Spleen (tissue), 11 donors: ENCODE measurements around the gene CPED1. TPM values are rescaled to one million over a fixed set of nuclear protein-coding genes. Genes with fewer than 3 reads are reported as not detected.

Experiments
- DNase-seq: peaks from one replicate; pipeline ENCODE4 v3.0.0-alpha.2; 2020
- H3K27ac ChIP-seq, 8 donors: fragments of 200-600 bp; sonication (generic) in 7 of 8; 1 replicate in 4 of 8; 2 replicates in 4 of 8; pipeline versions ENCODE4 v1.5.0 to v1.8.0; 2016 to 2021; ENCODE audit warnings: inconsistent platforms in 4 of 8, mild to moderate bottlenecking in 4 of 8, moderate library complexity in 1 of 8
- H3K27me3 ChIP-seq, 7 donors: fragments of 200-600 bp; sonication (generic) in 6 of 7; replicated peaks in 1 of 7; 1 replicate in 4 of 7; 2 replicates in 3 of 7; pipeline versions ENCODE4 v1.5.0 to v1.8.0; 2016 to 2021; ENCODE audit warnings: inconsistent platforms in 3 of 7, mild to moderate bottlenecking in 1 of 7
- H3K36me3 ChIP-seq, 6 donors: fragments of 200-600 bp; sonication (generic) in 5 of 6; 1 replicate in 4 of 6; 2 replicates in 2 of 6; pipeline versions ENCODE4 v1.5.0 to v1.8.0; 2016 to 2021; ENCODE audit warnings: inconsistent platforms in 2 of 6
- H3K4me1 ChIP-seq, 6 donors: fragments of 200-600 bp; sonication (generic) in 5 of 6; 1 replicate in 3 of 6; 2 replicates in 3 of 6; pipeline versions ENCODE4 v1.5.0 to v1.8.0; 2016 to 2021; ENCODE audit warnings: inconsistent platforms in 3 of 6
- H3K4me3 ChIP-seq, 8 donors: fragments of 200-600 bp; sonication (generic) in 7 of 8; 1 replicate in 4 of 8; 2 replicates in 4 of 8; pipeline versions ENCODE4 v1.5.0 to v1.8.0; 2016 to 2021; ENCODE audit warnings: inconsistent platforms in 4 of 8, mild to moderate bottlenecking in 4 of 8, moderate library complexity in 2 of 8
- H3K9me3 ChIP-seq, 8 donors: fragments of 200-600 bp; sonication (generic) in 7 of 8; 1 replicate in 4 of 8; 2 replicates in 4 of 8; pipeline versions ENCODE4 v1.5.0 to v1.8.0; 2016 to 2021; ENCODE audit warnings: inconsistent platforms in 4 of 8
- CTCF ChIP-seq, 11 experiments: fragments of 200-600 bp in 7 of 11; fragments of 450-650 bp in 4 of 11; sonication (generic) in 4 of 11; IDR thresholded peaks in 8 of 11; conservative IDR thresholded peaks in 3 of 11; 1 replicate in 7 of 11; 2 replicates in 4 of 11; pipeline versions ENCODE4 v1.4.0 to v1.8.0; 2016 to 2021; ENCODE audit warnings: antibody characterized with exemption in 11 of 11, inconsistent platforms in 4 of 11, mild to moderate bottlenecking in 1 of 11
- POLR2A ChIP-seq, 3 donors: fragments of 450-650 bp; IDR thresholded peaks; one replicate each; pipeline ENCODE4 v1.5.1; 2017; ENCODE audit warnings: antibody characterized with exemption in 3 of 3, mild to moderate bottlenecking in 1 of 3
- POLR2AphosphoS5 ChIP-seq, 3 donors: sonication (generic); formaldehyde crosslinking; IDR thresholded peaks; one replicate each; pipeline ENCODE4 v1.5.1; 2017; ENCODE audit warnings: antibody characterized with exemption in 3 of 3
- WGBS, 5 donors: extraction: QIAGEN DNeasy Blood & Tissue Kit in 3 of 5; methylation state at CpG; one replicate each; pipeline versions ENCODE4 v1.1.5 to v1.1.7; 2013 to 2018; 5-methylcytosine and 5-hydroxymethylcytosine counted together
- intact Hi-C: fragments of 100-400 bp; cut with DNase I; formaldehyde crosslinking; loops from one replicate; pipeline ENCODE4 v1.15.0; 2023; ENCODE audit warnings: low total_unique reads
- polyA plus RNA-seq, 3 donors: library from polyadenylated mRNA; stranded (reverse); fragments of 200-250 nt; gene quantifications; one replicate each; pipeline ENCODE4 v1.2.1, GENCODE V29; 2013
- total RNA-seq, 7 donors: library from RNA; depleted of rRNA in 3 of 7; stranded (reverse); fragments of >200 nt in 3 of 7; fragmentation: NEBNext Ultra II Directional in 4 of 7; extraction: Animal tissue kit (Norgen Biotek cat#: 25700) in 4 of 7; gene quantifications; one replicate each; pipeline versions ENCODE4 v1.1.0 to v1.2.1, GENCODE V29; 2016 to 2021
- donor health status: healthy with polysubstance abuse.
- donor health status: DM: no; HTN: no; CAD: no; lungs with moderate emphysema.
- donor health status: DM: no; HTN: no; CAD: no.
- donor health status: Bipolar disorder and iron deficiency.
- donor health status: healthy.
- donor health status: DM: no; HTN: no; CAD: no.
- donor health status: DM: yes; HTN: yes; CAD: no.

The CPED1 gene
- total and polyA plus RNA-seq, 10 donors, result 1.5 to 81.6 (median 38.6) TPM

- intact Hi-C loops, result no loop called here
Measured at GRCh38 chr7:121088870-121089269, 100.4 kb downstream of the CPED1 start.

GRCh38 chr7:121094829-121095228, 106.3 kb downstream of the CPED1 start:
- intact Hi-C loops, result no loop called here
- Histone ChIP-seq H3K27me3 (no peaks in the 10 kb centered on the region), H3K27ac (no peak overlapping the region), H3K36me3 (peaks cover 0 to 2% (median 0%) of the 10 kb centered on the region in 6 donors), H3K4me1 (no peaks in the 10 kb centered on the region), H3K4me3 (no peak overlapping the region), H3K9me3 (no peaks in the 10 kb centered on the region)
- no peak for TF ChIP-seq POLR2AphosphoS5 (IDR thresholded peaks at IDR 0.05)
- TF ChIP-seq POLR2A (IDR thresholded peaks at IDR 0.05), result no peak
- DNase-seq, result no peak
- 54 to 79% (median 64%) methylated on average over 2 of the region's 2 CpGs for WGBS, 5 donors

More at GRCh38 chr7:121088870-121089269, 100.4 kb downstream of the CPED1 start:
- H3K4me3 ChIP-seq, result no peak overlapping the region
- H3K27me3 ChIP-seq, result no peaks in the 10 kb centered on the region
- no peaks in the 10 kb centered on the region for H3K9me3 ChIP-seq
- TF ChIP-seq POLR2AphosphoS5 (IDR thresholded peaks at IDR 0.05), result no peak
- no peak for TF ChIP-seq CTCF (IDR thresholded peaks at IDR 0.05 in 8 of 11, conservative IDR thresholded peaks at IDR 0.05 in 3 of 11)
- TF ChIP-seq POLR2A (IDR thresholded peaks at IDR 0.05), result no peak
- DNase-seq, result no peak
- peaks cover 0 to 10% (median 0%) of the 10 kb centered on the region in 6 donors for H3K4me1 ChIP-seq
- no peak overlapping the region for H3K27ac ChIP-seq
- no peaks in the 10 kb centered on the region for H3K36me3 ChIP-seq

GRCh38 chr7:121097577-121097976, 109.1 kb downstream of the CPED1 start:
- 86 to 94% (median 88%) methylated on average over 4 of the region's 4 CpGs for WGBS, 5 donors
- intact Hi-C loops, result no loop called here

GRCh38 chr7:121099572-121099971, 111.1 kb downstream of the CPED1 start:
- Histone ChIP-seq H3K27ac (no peak overlapping the region), H3K27me3 (no peaks in the 10 kb centered on the region), H3K4me3 (no peak overlapping the region), H3K36me3 (peaks cover 0 to 13% (median 0%) of the 10 kb centered on the region in 6 donors), H3K4me1 (peaks cover 0 to 4% (median 0%) of the 10 kb centered on the region in 6 donors), H3K9me3 (no peaks in the 10 kb centered on the region)
- DNase-seq, result no peak
- 88 to 95% (median 91%) methylated on average over 8 of the region's 8 CpGs for WGBS, 5 donors
- intact Hi-C loops, result no loop called here
- TF ChIP-seq POLR2AphosphoS5 (IDR thresholded peaks at IDR 0.05) (no peak), CTCF (IDR thresholded peaks at IDR 0.05 in 8 of 11, conservative IDR thresholded peaks at IDR 0.05 in 3 of 11) (no peak), POLR2A (IDR thresholded peaks at IDR 0.05) (no peak)

More at GRCh38 chr7:121097577-121097976, 109.1 kb downstream of the CPED1 start:
- no peak for DNase-seq
- Histone ChIP-seq H3K27me3 (no peaks in the 10 kb centered on the region), H3K9me3 (no peaks in the 10 kb centered on the region), H3K4me3 (no peak overlapping the region), H3K4me1 (peaks cover 0 to 2% (median 0%) of the 10 kb centered on the region in 6 donors), H3K36me3 (peaks cover 0 to 13% (median 0%) of the 10 kb centered on the region in 6 donors), H3K27ac (no peak overlapping the region)
- TF ChIP-seq CTCF (IDR thresholded peaks at IDR 0.05 in 8 of 11, conservative IDR thresholded peaks at IDR 0.05 in 3 of 11), result no peak
- TF ChIP-seq POLR2A (IDR thresholded peaks at IDR 0.05), result no peak
- TF ChIP-seq POLR2AphosphoS5 (IDR thresholded peaks at IDR 0.05), result no peak

- TF ChIP-seq CTCF (IDR thresholded peaks at IDR 0.05 in 8 of 11, conservative IDR thresholded peaks at IDR 0.05 in 3 of 11) (no peak), POLR2AphosphoS5 (IDR thresholded peaks at IDR 0.05) (no peak), POLR2A (IDR thresholded peaks at IDR 0.05) (no peak)
- intact Hi-C loops, result loop anchor here (10.0 kb wide), 1 partner anchor 306 kb away; no protein-coding TSS in a partner anchor
- Histone ChIP-seq H3K9me3 (no peaks in the 10 kb centered on the region), H3K27ac (no peak overlapping the region), H3K4me3 (no peak overlapping the region), H3K36me3 (peaks cover 0 to 13% (median 0%) of the 10 kb centered on the region in 6 donors), H3K27me3 (no peaks in the 10 kb centered on the region), H3K4me1 (peaks cover 0 to 4% (median 0%) of the 10 kb centered on the region in 6 donors)
- DNase-seq, result no peak
Measured at GRCh38 chr7:121101083-121101482, 112.6 kb downstream of the CPED1 start.
